ENCODE measurements around the gene DNM3.
A peak's percentile ranks its signal among the peaks of the same experiment; 100 is the strongest.

The DNM3 gene

DNA sequence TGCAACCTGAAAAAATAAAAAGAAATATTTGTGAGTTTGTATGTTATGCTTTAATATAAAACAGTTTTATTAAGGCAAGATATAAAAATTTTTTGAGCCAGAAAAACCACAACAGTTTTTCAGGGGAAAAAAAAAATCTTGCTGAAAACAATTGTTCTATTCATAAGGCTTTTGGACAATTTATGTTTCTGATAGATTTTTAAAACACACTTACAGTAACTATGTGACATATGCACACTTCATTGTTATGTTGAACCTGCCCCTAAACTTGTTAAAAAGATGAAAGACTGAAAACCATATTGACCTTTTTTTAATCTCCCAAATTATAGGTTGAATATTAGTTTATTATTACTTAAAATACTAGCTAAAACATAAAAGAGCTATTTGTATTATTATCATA lies 299.3 kb downstream of the DNM3 start:
- DNase-seq (ENCODE audit: low read depth), result no peak

- DNase-seq (ENCODE audit: low read depth), result peak; percentile 33
Observed at GRCh38 chr1:172141341-172141881, 300.1 kb downstream of the DNM3 start.

- DNase-seq (ENCODE audit: low read depth), result no peak
Observed at GRCh38 chr1:172142324-172142723, 301.0 kb downstream of the DNM3 start.

DNA sequence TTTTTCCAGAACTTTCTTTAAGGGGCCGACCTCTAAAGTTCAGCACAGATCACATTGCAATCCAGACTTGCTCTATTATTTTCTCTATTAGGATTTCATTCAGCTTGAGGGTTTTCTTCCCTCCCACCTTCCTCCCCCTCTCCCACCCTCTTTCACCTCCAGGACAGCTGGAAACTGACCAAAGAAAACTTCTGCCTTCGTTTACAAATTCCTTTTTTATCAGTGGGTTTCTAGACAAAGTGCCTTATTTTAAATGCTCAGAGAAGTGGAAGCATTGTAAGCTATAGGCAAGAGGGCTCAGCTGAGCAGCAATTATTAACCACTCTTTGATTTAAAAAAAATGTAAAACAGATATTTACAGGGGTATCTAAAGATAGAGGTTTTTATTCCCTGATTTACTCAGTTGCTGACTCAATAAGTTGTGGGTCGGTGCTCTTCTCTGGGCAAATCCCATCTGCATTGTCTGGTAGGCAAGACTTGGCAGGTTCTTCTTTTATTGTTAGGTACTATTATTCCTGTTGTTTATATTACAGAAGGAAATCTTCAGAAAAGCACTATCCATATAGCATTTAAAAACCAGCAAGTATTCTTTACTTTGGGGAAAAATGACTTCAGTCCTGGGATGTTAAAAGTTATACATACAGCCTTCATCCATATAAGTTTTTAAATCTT lies 302.2 kb downstream of the DNM3 start:
- peak; percentile 84 for DNase-seq (ENCODE audit: low read depth)

- DNase-seq (ENCODE audit: low read depth), result peak; percentile 58
Observed at GRCh38 chr1:172144445-172145061, 303.3 kb downstream of the DNM3 start.

DNA sequence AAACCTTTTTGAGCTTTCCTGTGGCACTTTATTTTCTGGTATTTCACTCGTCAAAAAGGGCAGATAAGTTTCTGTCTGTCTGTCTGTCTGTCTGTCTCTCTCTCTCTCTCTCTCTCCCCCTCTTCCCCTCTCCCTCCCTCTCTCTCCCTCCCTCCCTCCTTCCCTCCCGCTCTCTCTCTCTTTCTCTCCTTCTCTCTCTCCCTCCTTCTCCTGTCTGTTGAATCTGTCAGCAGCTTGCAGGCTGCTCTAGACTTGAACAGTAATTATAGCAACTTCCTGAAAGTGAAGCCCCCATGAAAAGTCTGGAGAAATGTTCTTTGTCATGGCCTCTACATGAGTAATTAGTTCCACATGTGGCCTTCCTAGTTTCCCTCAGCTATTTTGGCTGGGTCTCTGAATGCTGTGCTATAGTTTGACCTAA lies 303.9 kb downstream of the DNM3 start:
- peak; percentile 57 for DNase-seq (ENCODE audit: low read depth)

GRCh38 chr1:172145656-172146055 lies 304.4 kb downstream of the DNM3 start:
- DNase-seq (ENCODE audit: low read depth), result peak; percentile 76

GRCh38 chr1:172146141-172146850 lies 305.0 kb downstream of the DNM3 start:
- DNase-seq (ENCODE audit: low read depth), result peak; percentile 62

- DNase-seq (ENCODE audit: low read depth), result no peak
Observed at GRCh38 chr1:172147541-172147940, 306.2 kb downstream of the DNM3 start.

DNA sequence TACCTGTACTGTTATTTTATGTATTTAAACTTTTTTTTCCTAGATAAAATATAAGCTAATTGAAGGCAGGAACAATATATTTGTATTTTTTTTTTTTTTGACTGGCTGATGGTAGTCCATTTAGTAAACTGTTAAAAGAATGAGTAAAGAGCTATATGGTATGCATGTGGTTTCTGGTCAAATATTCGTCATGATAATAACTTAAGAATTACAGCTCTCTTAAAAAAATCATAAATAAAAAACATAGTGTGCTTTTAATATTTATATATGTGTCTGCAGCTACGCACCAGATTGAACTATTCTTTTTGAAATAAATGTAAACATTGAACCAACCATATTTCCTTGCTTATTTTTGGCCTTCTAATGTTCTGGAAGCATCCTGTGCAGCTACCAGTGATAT lies 306.9 kb downstream of the DNM3 start:
- DNase-seq (ENCODE audit: low read depth), result peak; percentile 37

DNA sequence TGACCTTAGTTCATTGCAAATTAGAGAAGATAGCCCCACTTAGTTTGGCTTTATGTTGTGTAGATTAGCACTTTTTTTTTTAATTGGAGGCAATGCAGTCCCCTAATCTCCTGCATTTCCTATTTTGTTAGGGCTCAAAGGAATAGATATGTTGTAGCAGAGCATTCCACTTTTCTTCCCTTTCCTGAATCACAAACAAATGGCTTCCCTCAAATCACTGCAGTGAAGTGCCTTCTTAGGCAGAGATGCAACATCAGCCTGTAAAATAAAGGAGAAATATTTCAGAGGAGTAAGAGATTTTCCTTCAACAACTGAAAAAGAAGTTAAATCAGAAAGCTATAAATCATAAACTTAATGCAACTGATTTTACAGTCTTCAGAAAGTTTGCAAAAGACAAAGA lies 307.4 kb downstream of the DNM3 start:
- DNase-seq (ENCODE audit: low read depth), result no peak

- no peak for DNase-seq (ENCODE audit: low read depth)
Observed at GRCh38 chr1:172149346-172149745, 308.0 kb downstream of the DNM3 start.

DNA sequence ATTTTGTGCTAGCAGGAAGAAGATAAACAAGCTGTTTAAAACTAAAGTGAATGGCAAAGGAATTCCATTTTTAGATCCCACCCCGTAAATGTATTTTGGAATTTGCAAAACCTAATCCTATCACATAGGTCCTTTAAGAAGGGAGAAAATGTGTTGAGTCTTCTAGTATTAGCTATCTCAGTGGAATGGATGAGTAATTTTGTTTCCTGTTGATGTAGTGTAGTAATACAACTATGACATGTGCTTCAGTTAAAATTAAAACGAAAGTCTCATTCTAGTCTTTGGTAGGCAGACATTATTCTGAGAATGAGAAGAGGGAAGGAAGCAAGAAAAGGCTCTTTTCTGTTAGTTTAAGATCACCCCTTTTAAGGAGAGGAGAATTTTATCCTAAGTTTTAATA lies 313.3 kb downstream of the DNM3 start:
- DNase-seq (ENCODE audit: low read depth), result peak; percentile 80

DNA sequence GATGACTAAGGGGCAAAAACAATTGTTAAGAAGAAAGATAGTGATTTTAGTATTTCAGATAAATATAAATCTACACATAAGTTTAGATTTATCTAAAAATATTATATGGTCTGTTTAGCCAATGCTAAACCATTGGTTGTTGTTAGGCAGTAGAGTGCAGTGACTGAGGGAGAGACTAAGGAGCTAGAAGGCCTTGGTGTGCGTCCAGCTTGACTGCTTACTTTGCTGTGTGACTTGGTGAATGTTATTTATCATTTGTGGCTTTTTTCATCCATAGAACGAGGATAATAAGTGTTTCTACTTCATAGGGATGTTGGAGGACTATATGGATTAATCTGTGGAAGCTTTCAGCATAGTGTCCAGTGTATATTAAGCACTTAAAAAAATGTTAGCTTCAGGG lies 314.5 kb downstream of the DNM3 start:
- no peak for DNase-seq (ENCODE audit: low read depth)

- DNase-seq (ENCODE audit: low read depth), result no peak
Observed at GRCh38 chr1:172162236-172162635, 320.9 kb downstream of the DNM3 start.

DNA sequence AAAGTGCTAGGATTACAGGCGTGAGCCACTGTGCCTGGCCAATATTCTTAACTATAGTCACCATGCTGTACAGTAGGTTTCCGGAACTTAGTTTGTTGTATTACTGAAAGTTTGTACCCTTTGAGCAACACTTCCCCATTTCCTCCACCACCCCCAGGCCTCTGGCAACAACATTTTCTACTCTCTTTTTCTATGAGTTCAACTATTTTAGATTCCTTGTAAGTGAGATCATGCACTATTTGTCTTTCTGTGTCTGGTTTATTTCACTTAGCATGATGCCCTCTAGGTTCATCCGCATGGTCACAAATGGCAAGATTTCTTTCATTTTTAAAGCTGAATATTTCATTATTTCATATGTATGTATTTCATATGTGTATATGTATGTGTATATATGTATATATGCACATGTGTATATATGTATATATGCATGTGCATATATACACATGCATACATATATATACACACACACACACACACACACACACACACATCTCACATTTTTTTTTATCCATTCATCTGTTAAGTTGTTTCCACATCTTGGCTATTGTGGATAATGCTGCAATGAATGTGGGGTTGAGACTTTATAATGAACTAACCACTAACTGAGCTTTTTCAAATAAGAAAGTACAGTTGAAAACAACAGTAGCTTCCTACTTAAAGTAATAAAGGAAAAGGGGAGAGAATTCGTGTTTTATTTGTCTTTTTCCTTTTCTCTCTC lies 322.4 kb downstream of the DNM3 start:
- peak; percentile 92 for DNase-seq (ENCODE audit: low read depth)

- DNase-seq (ENCODE audit: low read depth), result no peak
Observed at GRCh38 chr1:172165403-172165802, 324.1 kb downstream of the DNM3 start.

DNA sequence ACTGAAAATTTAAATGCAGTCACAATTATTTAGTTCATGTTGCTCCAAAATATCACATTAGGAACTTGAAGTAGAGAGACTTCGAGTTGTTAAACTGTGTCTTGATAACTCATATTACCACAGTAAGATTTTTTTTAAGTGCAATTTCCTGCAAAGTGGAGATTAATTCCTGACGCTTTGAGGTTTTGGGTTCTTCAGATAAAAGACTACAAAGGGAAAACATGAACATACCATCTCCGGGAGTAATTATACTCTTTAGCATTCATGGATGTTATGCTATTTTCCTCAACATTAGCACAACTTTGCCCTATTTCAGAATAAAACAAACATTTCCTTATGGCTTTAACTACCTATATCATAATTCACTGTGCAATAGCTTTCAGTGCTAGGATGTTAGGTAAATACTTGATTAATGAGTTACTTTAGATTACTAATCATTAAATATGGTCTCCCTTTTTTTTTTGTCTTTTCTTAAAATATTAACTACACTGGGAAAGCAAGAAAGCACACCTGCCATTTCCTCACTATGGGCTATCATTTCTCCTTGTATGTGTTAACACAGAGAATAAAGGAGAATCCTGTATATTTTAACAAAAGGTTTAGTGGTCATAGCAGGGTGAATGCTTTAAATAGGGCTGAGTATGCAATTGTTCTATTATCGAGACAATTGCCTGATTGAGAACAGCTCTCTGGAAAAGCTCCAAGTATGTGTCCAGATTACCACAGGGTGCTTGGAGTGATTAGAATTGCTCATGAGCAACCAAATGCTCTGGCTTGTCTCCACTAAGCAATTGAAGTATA lies 326.7 kb downstream of the DNM3 start:
- peak; percentile 92 for DNase-seq (ENCODE audit: low read depth)

- DNase-seq (ENCODE audit: low read depth), result no peak
Observed at GRCh38 chr1:172168597-172168872, 327.2 kb downstream of the DNM3 start.

DNA sequence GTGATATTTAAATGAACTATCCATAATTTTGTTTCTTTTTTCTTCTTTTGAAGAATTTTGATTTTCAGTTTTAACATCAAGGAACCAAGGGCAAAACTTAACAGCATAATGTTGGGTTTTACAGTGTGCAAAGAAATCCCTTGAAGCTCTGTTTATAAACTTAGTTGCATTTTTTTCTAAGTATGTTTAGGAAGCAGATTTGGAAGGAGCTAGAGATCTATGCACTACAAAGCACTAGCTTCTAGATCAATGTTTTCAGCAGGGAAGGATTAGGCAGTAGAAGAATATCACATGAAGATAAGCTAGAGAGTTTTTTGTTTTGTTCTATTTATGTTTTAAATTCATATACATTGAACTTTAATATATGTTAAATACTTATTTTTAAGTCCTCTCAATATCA lies 328.5 kb downstream of the DNM3 start:
- DNase-seq (ENCODE audit: low read depth), result no peak

GRCh38 chr1:172172352-172172831 lies 331.1 kb downstream of the DNM3 start:
- peak; percentile 93 for DNase-seq (ENCODE audit: low read depth)

DNA sequence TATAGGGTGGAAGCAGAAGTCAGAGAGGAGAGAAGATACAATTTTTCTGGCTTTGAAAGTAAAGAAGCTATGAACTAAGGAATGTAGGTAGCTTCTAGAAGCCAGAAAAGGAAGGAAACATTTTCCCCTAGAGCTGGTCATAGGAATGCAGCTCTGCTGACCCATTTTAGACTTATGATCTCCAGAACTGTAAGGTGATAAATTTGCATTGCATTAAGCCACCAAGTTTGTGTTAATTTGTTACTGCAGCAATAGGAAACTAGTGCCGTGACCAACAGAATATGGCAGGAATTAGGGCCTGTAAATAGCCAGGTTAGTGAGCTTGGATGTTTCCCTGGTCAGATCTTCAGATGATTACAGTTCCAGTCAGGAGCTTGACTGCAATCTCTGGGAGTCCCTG lies 334.9 kb downstream of the DNM3 start:
- no peak for DNase-seq (ENCODE audit: low read depth)
